ENCODE data around the gene FAM111B. TPM values are rescaled to one million over a fixed set of nuclear protein-coding genes. Genes with fewer than 3 reads are reported as not detected.
A peak's percentile ranks its signal among the peaks of the same experiment; 100 is the strongest.
"Not testable (repeated sequence)": the region's sequence is repeated elsewhere in the genome, so short reads cannot be mapped to it uniquely, and the experiment has no call there.

Gene FAM111B
- total and polyA plus RNA-seq, 4 donors = 0.94 to 6.9 (median 2.3) TPM

DNA sequence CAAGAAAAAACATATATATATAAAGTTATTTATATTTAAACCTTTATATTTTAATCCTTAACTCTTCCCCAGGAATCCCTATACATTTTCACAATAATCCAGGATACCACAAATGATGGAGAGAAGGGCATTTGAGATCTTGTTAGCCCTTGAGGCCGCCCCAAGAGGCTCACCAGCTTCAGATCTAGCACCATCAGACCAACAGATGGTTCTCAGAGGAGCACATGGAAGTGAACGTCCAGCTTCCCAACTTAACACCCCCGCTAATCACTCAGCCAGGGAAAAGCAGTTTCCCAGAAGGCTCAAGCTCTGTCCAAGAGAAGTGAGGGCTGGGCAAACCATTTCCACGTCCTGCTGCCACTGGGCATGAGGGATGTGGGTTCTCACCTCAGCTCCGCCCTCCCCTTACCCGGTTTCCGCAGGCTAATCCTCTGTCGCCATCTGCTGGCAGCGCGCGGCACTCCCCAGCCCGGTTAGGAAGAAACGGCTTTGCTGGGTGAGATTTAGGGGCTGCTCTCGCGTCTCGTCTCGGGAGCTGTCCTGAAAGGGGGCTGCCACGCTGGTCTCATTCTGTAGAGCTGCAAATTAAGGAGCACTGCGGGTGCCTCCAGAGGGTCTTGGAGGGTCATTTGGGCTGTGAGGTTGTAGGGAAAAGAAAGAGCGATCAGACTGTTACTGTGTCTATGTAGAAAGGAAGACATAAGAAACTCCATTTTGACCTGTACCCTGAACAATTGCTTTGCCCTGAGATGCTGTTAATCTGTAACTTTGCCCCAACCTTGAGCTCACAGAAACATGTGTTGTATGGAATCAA, 28.8 kb downstream of the FAM111B start:
- peak; percentile 96 for ATAC-seq (ENCODE audit: insufficient read depth, low FRiP score)
- H3K9me3 ChIP-seq (ENCODE audit: control insufficient read depth in 4 of 4, insufficient read depth in 3 of 4, low read length in 3 of 4) = peaks cover 0 to 6% (median 0%) of the 10 kb centered on the region in 4 donors
- H3K27ac ChIP-seq (ENCODE audit: low read depth in 1 of 2, low read length in 1 of 2) = no peak overlapping the region
- H3K36me3 ChIP-seq (ENCODE audit: control insufficient read depth in 4 of 4, insufficient read depth in 4 of 4, low read length in 4 of 4) = peaks cover 3 to 18% (median 8%) of the 10 kb centered on the region in 4 donors
- no peaks in the 10 kb centered on the region for H3K4me1 ChIP-seq (ENCODE audit: control insufficient read depth in 5 of 5, insufficient read depth in 5 of 5, low read length in 5 of 5)
- no peak overlapping the region for H3K4me3 ChIP-seq
- peak; percentile 83 to 87 (median 86) for DNase-seq
- WGBS, 2 donors = 13 to 14% methylated on average over 20 of the region's 20 CpGs
- TF ChIP-seq, protein P1, sequence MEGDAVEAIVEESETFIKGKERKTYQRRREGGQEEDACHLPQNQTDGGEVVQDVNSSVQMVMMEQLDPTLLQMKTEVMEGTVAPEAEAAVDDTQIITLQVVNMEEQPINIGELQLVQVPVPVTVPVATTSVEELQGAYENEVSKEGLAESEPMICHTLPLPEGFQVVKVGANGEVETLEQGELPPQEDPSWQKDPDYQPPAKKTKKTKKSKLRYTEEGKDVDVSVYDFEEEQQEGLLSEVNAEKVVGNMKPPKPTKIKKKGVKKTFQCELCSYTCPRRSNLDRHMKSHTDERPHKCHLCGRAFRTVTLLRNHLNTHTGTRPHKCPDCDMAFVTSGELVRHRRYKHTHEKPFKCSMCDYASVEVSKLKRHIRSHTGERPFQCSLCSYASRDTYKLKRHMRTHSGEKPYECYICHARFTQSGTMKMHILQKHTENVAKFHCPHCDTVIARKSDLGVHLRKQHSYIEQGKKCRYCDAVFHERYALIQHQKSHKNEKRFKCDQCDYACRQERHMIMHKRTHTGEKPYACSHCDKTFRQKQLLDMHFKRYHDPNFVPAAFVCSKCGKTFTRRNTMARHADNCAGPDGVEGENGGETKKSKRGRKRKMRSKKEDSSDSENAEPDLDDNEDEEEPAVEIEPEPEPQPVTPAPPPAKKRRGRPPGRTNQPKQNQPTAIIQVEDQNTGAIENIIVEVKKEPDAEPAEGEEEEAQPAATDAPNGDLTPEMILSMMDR (IDR thresholded peaks at IDR 0.05; ENCODE audit: control extremely low read depth, extremely low read depth) = peak; percentile 94
- no peaks in the 10 kb centered on the region for H3K27me3 ChIP-seq (ENCODE audit: control insufficient read depth in 3 of 3, insufficient read depth in 3 of 3, low read length in 2 of 3)
- peak overlapping the region in 1 of 2 donors; percentile 34 for H3K9ac ChIP-seq (ENCODE audit: insufficient read depth in 1 of 2, low read length in 2 of 2)

DNA sequence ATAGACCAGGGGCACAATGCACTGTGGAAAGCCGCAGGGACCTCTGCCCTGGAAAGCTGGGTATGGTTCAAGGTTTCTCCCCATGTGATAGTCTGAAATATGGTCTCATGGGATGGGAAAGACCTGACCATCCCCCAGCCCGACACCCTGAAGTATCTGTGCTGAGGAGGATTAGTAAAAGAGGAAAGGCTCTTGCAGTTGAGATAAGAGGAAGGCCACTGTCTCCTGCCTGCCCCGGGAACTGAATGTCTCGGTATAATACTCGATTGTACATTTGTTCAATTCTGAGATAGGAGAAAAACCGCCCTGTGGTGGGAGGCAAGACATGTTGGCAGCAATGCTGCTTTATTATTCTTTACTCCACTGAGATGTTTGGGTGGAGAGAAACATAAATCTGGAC, 29.5 kb downstream of the FAM111B start:
- not testable (repeated sequence) for H3K9me3 ChIP-seq (ENCODE audit: control insufficient read depth in 4 of 4, insufficient read depth in 3 of 4, low read length in 3 of 4); H3K27ac ChIP-seq (ENCODE audit: low read depth in 1 of 2, low read length in 1 of 2); H3K4me3 ChIP-seq; DNase-seq; H3K4me1 ChIP-seq (ENCODE audit: control insufficient read depth in 5 of 5, insufficient read depth in 5 of 5, low read length in 5 of 5); H3K27me3 ChIP-seq (ENCODE audit: control insufficient read depth in 3 of 3, insufficient read depth in 3 of 3, low read length in 2 of 3); H3K9ac ChIP-seq (ENCODE audit: insufficient read depth in 1 of 2, low read length in 2 of 2); ATAC-seq (ENCODE audit: insufficient read depth, low FRiP score)
- H3K36me3 ChIP-seq (ENCODE audit: control insufficient read depth in 4 of 4, insufficient read depth in 4 of 4, low read length in 4 of 4) = peaks cover 3 to 18% (median 7%) of the 10 kb centered on the region in 4 donors
- 82 to 83% methylated on average over 6 of the region's 6 CpGs for WGBS, 2 donors

DNA sequence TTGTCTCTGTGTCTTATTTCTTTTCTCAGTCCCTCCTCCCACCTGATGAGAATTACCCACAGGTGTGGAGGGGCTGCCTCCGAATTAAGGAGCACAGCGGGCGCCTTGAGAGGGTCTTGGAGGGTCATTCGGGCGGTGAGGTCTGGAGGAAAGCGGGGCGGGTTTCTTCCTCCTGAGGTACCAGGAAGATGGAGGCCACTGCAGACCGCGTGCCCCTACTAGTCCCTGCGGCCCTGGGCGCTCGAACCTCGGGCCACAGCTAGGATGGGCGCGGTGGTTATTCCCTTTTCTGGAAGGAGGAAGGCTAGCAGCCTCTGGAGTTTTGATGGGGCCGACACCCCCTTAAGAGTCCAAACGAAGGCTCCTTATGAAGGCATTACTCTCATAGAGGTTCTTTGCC, 30.2 kb downstream of the FAM111B start:
- ATAC-seq (ENCODE audit: insufficient read depth, low FRiP score) (no peak), DNase-seq (no peak)
- Histone ChIP-seq H3K4me1 (ENCODE audit: control insufficient read depth in 5 of 5, insufficient read depth in 5 of 5, low read length in 5 of 5) (peaks cover 0 to 4% (median 0%) of the 10 kb centered on the region in 5 donors), H3K27me3 (ENCODE audit: control insufficient read depth in 3 of 3, insufficient read depth in 3 of 3, low read length in 2 of 3) (no peaks in the 10 kb centered on the region), H3K27ac (ENCODE audit: low read depth in 1 of 2, low read length in 1 of 2) (no peak overlapping the region), H3K36me3 (ENCODE audit: control insufficient read depth in 4 of 4, insufficient read depth in 4 of 4, low read length in 4 of 4) (peaks cover 0 to 18% (median 4%) of the 10 kb centered on the region in 4 donors), H3K4me3 (no peak overlapping the region), H3K9me3 (ENCODE audit: control insufficient read depth in 4 of 4, insufficient read depth in 3 of 4, low read length in 3 of 4) (no peaks in the 10 kb centered on the region), H3K9ac (ENCODE audit: insufficient read depth in 1 of 2, low read length in 2 of 2) (no peak overlapping the region)
- 96 to 100% methylated on average over 17 of the region's 17 CpGs for WGBS, 2 donors
- TF ChIP-seq, protein P1 (IDR thresholded peaks at IDR 0.05; ENCODE audit: control extremely low read depth, extremely low read depth) = no peak

DNA sequence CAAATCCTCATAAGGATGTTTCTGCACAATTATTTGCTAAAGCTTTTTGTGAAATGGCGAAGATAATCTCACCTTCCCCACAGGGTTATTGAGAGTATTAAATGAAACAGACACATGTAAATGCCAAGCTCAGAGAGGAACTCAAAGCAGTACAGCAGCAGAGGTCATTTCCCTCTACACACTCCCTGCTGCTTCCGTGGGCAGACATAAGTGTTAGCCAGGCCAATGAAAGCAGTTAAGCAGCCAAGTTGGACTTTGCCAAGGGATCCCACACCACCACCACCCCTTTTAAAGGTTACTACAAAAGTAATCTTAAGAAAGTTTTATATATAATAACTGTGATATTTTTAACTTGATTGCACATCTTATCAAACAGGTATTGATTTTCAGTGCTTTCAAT, 31.6 kb downstream of the FAM111B start:
- H3K27me3 ChIP-seq (ENCODE audit: control insufficient read depth in 3 of 3, insufficient read depth in 3 of 3, low read length in 2 of 3) = no peaks in the 10 kb centered on the region
- no peak overlapping the region for H3K27ac ChIP-seq (ENCODE audit: low read depth in 1 of 2, low read length in 1 of 2)
- H3K9ac ChIP-seq (ENCODE audit: insufficient read depth in 1 of 2, low read length in 2 of 2) = no peak overlapping the region
- H3K4me1 ChIP-seq (ENCODE audit: control insufficient read depth in 5 of 5, insufficient read depth in 5 of 5, low read length in 5 of 5) = peaks cover 0 to 9% (median 0%) of the 10 kb centered on the region in 5 donors
- ATAC-seq (ENCODE audit: insufficient read depth, low FRiP score) = no peak
- DNase-seq = no peak
- peaks cover 0 to 7% (median 4%) of the 10 kb centered on the region in 4 donors for H3K36me3 ChIP-seq (ENCODE audit: control insufficient read depth in 4 of 4, insufficient read depth in 4 of 4, low read length in 4 of 4)
- TF ChIP-seq, protein P1 (IDR thresholded peaks at IDR 0.05; ENCODE audit: control extremely low read depth, extremely low read depth) = no peak
- no peaks in the 10 kb centered on the region for H3K9me3 ChIP-seq (ENCODE audit: control insufficient read depth in 4 of 4, insufficient read depth in 3 of 4, low read length in 3 of 4)
- WGBS, 2 donors = 71 to 79% methylated on average over 2 of the region's 2 CpGs
- H3K4me3 ChIP-seq = no peak overlapping the region

Data from lung (tissue), 12 donors.